GM19023 (cell line): ENCODE results near the gene PCSK5.

Experiments used
- ATAC-seq: cut with Tn5 transposase; IDR thresholded peaks from one replicate; pipeline ENCODE4 v1.9.1; 2021; ENCODE audit warnings: mild to moderate bottlenecking, moderate library complexity; ENCODE audit not compliant: unreplicated experiment

The PCSK5 gene

GRCh38 chr9:76115396-76115795 lies 224.9 kb downstream of the PCSK5 start:
- ATAC-seq, result no peak

GRCh38 chr9:76115982-76116646 lies 225.6 kb downstream of the PCSK5 start:
- no peak for ATAC-seq

- no peak for ATAC-seq
Observed at GRCh38 chr9:76116913-76117312, 226.4 kb downstream of the PCSK5 start.

- ATAC-seq, result no peak
Observed at GRCh38 chr9:76127637-76128036, 237.2 kb downstream of the PCSK5 start.

GRCh38 chr9:76135902-76136301 lies 245.4 kb downstream of the PCSK5 start:
- no peak for ATAC-seq

- ATAC-seq, result no peak
Observed at GRCh38 chr9:76136986-76137385, 246.5 kb downstream of the PCSK5 start.

GRCh38 chr9:76137931-76138330 lies 247.5 kb downstream of the PCSK5 start:
- no peak for ATAC-seq

GRCh38 chr9:76138360-76138759 lies 247.9 kb downstream of the PCSK5 start:
- ATAC-seq, result no peak

GRCh38 chr9:76143834-76144233 lies 253.4 kb downstream of the PCSK5 start:
- no peak for ATAC-seq

- no peak for ATAC-seq
Observed at GRCh38 chr9:76150013-76150412, 259.5 kb downstream of the PCSK5 start.

- ATAC-seq, result no peak
Observed at GRCh38 chr9:76151267-76151666, 260.8 kb downstream of the PCSK5 start.

GRCh38 chr9:76153339-76153738 lies 262.9 kb downstream of the PCSK5 start:
- no peak for ATAC-seq

GRCh38 chr9:76153902-76154629 lies 263.6 kb downstream of the PCSK5 start:
- ATAC-seq, result no peak

- ATAC-seq, result no peak
Observed at GRCh38 chr9:76155361-76155760, 264.9 kb downstream of the PCSK5 start.

- ATAC-seq, result no peak
Observed at GRCh38 chr9:76158713-76159112, 268.2 kb downstream of the PCSK5 start.

- no peak for ATAC-seq
Observed at GRCh38 chr9:76159293-76159926, 268.9 kb downstream of the PCSK5 start.

- no peak for ATAC-seq
Observed at GRCh38 chr9:76161106-76161505, 270.6 kb downstream of the PCSK5 start.

GRCh38 chr9:76161541-76161940 lies 271.1 kb downstream of the PCSK5 start:
- ATAC-seq, result no peak

- ATAC-seq, result no peak
Observed at GRCh38 chr9:76162086-76162730, 271.7 kb downstream of the PCSK5 start.

GRCh38 chr9:76162751-76163500 lies 272.5 kb downstream of the PCSK5 start:
- no peak for ATAC-seq

- ATAC-seq, result no peak
Observed at GRCh38 chr9:76166526-76166925, 276.1 kb downstream of the PCSK5 start.
